Central memory CD8-positive, alpha-beta T cell (primary cell): Measurements from ENCODE around the gene EZH1.

Experiments used
- ATAC-seq: fragments of 150-1000 bp; cut with Tn5 transposase; replicated peaks from 2 replicates; pipeline ENCODE4 v1.10.0; 2022; ENCODE audit warnings: mild to moderate bottlenecking, moderate FRiP score, moderate number of reproducible peaks; ENCODE audit not compliant: poor library complexity, severe bottlenecking; ENCODE audit errors: extremely low read depth
- DNase-seq, 2 donors: peaks; one replicate each; pipeline ENCODE4 v3.0.0; 2021; ENCODE audit warnings: low spot score in 2 of 2
- H3K27ac Mint-ChIP-seq: one replicate; pipeline ENCODE4 v1.8.0; 2022; ENCODE audit warnings: low read depth, mild to moderate bottlenecking, moderate library complexity, mixed read lengths
- H3K27me3 Mint-ChIP-seq: one replicate; pipeline ENCODE4 v1.8.0; 2022; ENCODE audit warnings: mixed read lengths
- H3K36me3 Mint-ChIP-seq: one replicate; pipeline ENCODE4 v1.8.0; 2022; ENCODE audit warnings: mild to moderate bottlenecking, moderate library complexity, mixed read lengths; ENCODE audit not compliant: insufficient read depth
- H3K4me1 Mint-ChIP-seq: one replicate; pipeline ENCODE4 v1.8.0; 2022; ENCODE audit warnings: mixed read lengths
- H3K4me3 Mint-ChIP-seq: one replicate; pipeline ENCODE4 v1.8.0; 2022; ENCODE audit warnings: mild to moderate bottlenecking, moderate library complexity, mixed read lengths
- H3K9me3 Mint-ChIP-seq: one replicate; pipeline ENCODE4 v1.8.0; 2022; ENCODE audit warnings: mixed read lengths

The EZH1 gene

GRCh38 chr17:42725143-42725542 is 19.7 kb downstream of the EZH1 start:
- Mint-ChIP-seq H3K4me3 (no peak overlapping the region), H3K9me3 (no peaks in the 10 kb centered on the region), H3K27me3 (no peaks in the 10 kb centered on the region), H3K27ac (no peak overlapping the region), H3K36me3 (peaks cover 87% of the 10 kb centered on the region), H3K4me1 (no peaks in the 10 kb centered on the region)
- DNase-seq: no peak
- ATAC-seq: no peak

- peaks cover 84% of the 10 kb centered on the region for H3K36me3 Mint-ChIP-seq
Observed at GRCh38 chr17:42723636-42724035, 21.2 kb downstream of the EZH1 start.

GRCh38 chr17:42720996-42721583 is 23.8 kb downstream of the EZH1 start:
- Mint-ChIP-seq H3K27ac (no peak overlapping the region), H3K4me1 (peaks cover 9% of the 10 kb centered on the region), H3K4me3 (no peak overlapping the region), H3K9me3 (no peaks in the 10 kb centered on the region), H3K36me3 (peaks cover 86% of the 10 kb centered on the region), H3K27me3 (no peaks in the 10 kb centered on the region)
- DNase-seq (peak in 1 of 2 donors; percentile 26), ATAC-seq (peak; percentile 64)

More at GRCh38 chr17:42723636-42724035, 21.2 kb downstream of the EZH1 start:
- no peak for ATAC-seq
- no peaks in the 10 kb centered on the region for H3K27me3 Mint-ChIP-seq
- no peak overlapping the region for H3K4me3 Mint-ChIP-seq
- H3K9me3 Mint-ChIP-seq: no peaks in the 10 kb centered on the region
- H3K27ac Mint-ChIP-seq: no peak overlapping the region
- peaks cover 1% of the 10 kb centered on the region for H3K4me1 Mint-ChIP-seq
- no peak for DNase-seq

GRCh38 chr17:42709561-42709960 is 35.3 kb downstream of the EZH1 start:
- Mint-ChIP-seq H3K36me3 (peaks cover 71% of the 10 kb centered on the region), H3K9me3 (no peaks in the 10 kb centered on the region), H3K27me3 (no peaks in the 10 kb centered on the region), H3K4me1 (peaks cover 18% of the 10 kb centered on the region), H3K27ac (no peak overlapping the region), H3K4me3 (no peak overlapping the region)
- DNase-seq: no peak
- no peak for ATAC-seq

- Mint-ChIP-seq H3K27me3 (no peaks in the 10 kb centered on the region), H3K4me1 (peaks cover 18% of the 10 kb centered on the region), H3K27ac (no peak overlapping the region), H3K4me3 (no peak overlapping the region), H3K9me3 (no peaks in the 10 kb centered on the region), H3K36me3 (peaks cover 72% of the 10 kb centered on the region)
- ATAC-seq: no peak
- no peak for DNase-seq
Observed at GRCh38 chr17:42708588-42708987, 36.3 kb downstream of the EZH1 start.

GRCh38 chr17:42706732-42707131 is 38.1 kb downstream of the EZH1 start:
- Mint-ChIP-seq H3K27ac (no peak overlapping the region), H3K9me3 (no peaks in the 10 kb centered on the region), H3K4me3 (no peak overlapping the region), H3K36me3 (peaks cover 65% of the 10 kb centered on the region), H3K27me3 (no peaks in the 10 kb centered on the region), H3K4me1 (peaks cover 18% of the 10 kb centered on the region)
- DNase-seq: peak in 1 of 2 donors; percentile 24
- ATAC-seq: peak; percentile 84

- no peaks in the 10 kb centered on the region for H3K9me3 Mint-ChIP-seq
- ATAC-seq (no peak), DNase-seq (no peak)
- peaks cover 51% of the 10 kb centered on the region for H3K36me3 Mint-ChIP-seq
- H3K27ac Mint-ChIP-seq: peak overlapping the region; percentile 50
- H3K4me3 Mint-ChIP-seq: peak overlapping the region; percentile 33
- peaks cover 18% of the 10 kb centered on the region for H3K4me1 Mint-ChIP-seq
- H3K27me3 Mint-ChIP-seq: no peaks in the 10 kb centered on the region
Observed at GRCh38 chr17:42704837-42705494, 39.9 kb downstream of the EZH1 start.

GRCh38 chr17:42704490-42704836 is 40.4 kb downstream of the EZH1 start:
- peaks cover 48% of the 10 kb centered on the region for H3K36me3 Mint-ChIP-seq
- H3K4me1 Mint-ChIP-seq: peaks cover 18% of the 10 kb centered on the region
- DNase-seq (no peak), ATAC-seq (no peak)
- H3K27ac Mint-ChIP-seq: peak overlapping the region; percentile 50
- no peaks in the 10 kb centered on the region for H3K9me3 Mint-ChIP-seq
- H3K27me3 Mint-ChIP-seq: no peaks in the 10 kb centered on the region
- no peak overlapping the region for H3K4me3 Mint-ChIP-seq

- no peak for DNase-seq
- peaks cover 37% of the 10 kb centered on the region for H3K36me3 Mint-ChIP-seq
- no peaks in the 10 kb centered on the region for H3K9me3 Mint-ChIP-seq
- H3K27me3 Mint-ChIP-seq: no peaks in the 10 kb centered on the region
- H3K4me1 Mint-ChIP-seq: peaks cover 12% of the 10 kb centered on the region
- ATAC-seq: no peak
- H3K27ac Mint-ChIP-seq: no peak overlapping the region
- no peak overlapping the region for H3K4me3 Mint-ChIP-seq
Observed at GRCh38 chr17:42702446-42702845, 42.4 kb downstream of the EZH1 start.

GRCh38 chr17:42700586-42701289 is 44.1 kb downstream of the EZH1 start:
- DNase-seq: no peak
- Mint-ChIP-seq H3K36me3 (peaks cover 25% of the 10 kb centered on the region), H3K27me3 (no peaks in the 10 kb centered on the region), H3K4me3 (no peak overlapping the region), H3K9me3 (no peaks in the 10 kb centered on the region), H3K4me1 (peaks cover 6% of the 10 kb centered on the region), H3K27ac (no peak overlapping the region)
- no peak for ATAC-seq

- ATAC-seq: no peak
- no peaks in the 10 kb centered on the region for H3K4me1 Mint-ChIP-seq
- H3K27me3 Mint-ChIP-seq: no peaks in the 10 kb centered on the region
- H3K4me3 Mint-ChIP-seq: no peak overlapping the region
- peaks cover 17% of the 10 kb centered on the region for H3K36me3 Mint-ChIP-seq
- no peak for DNase-seq
- no peaks in the 10 kb centered on the region for H3K9me3 Mint-ChIP-seq
- peak overlapping the region; percentile 51 for H3K27ac Mint-ChIP-seq
Observed at GRCh38 chr17:42699415-42699740, 45.5 kb downstream of the EZH1 start.

- DNase-seq: no peak
- Mint-ChIP-seq H3K27ac (peak overlapping the region; percentile 51), H3K9me3 (no peaks in the 10 kb centered on the region), H3K4me3 (no peak overlapping the region), H3K4me1 (no peaks in the 10 kb centered on the region), H3K27me3 (no peaks in the 10 kb centered on the region), H3K36me3 (peaks cover 15% of the 10 kb centered on the region)
- ATAC-seq: no peak
Observed at GRCh38 chr17:42698736-42699414, 46.0 kb downstream of the EZH1 start.
